ENCODE measurements around the gene GRHL1. TPM values are rescaled to one million over a fixed set of nuclear protein-coding genes. Genes with fewer than 3 reads are reported as not detected.

GRHL1 gene
- total and polyA plus RNA-seq, 2 experiments from 2014 or later: 0.32 to 0.45 TPM

DNA sequence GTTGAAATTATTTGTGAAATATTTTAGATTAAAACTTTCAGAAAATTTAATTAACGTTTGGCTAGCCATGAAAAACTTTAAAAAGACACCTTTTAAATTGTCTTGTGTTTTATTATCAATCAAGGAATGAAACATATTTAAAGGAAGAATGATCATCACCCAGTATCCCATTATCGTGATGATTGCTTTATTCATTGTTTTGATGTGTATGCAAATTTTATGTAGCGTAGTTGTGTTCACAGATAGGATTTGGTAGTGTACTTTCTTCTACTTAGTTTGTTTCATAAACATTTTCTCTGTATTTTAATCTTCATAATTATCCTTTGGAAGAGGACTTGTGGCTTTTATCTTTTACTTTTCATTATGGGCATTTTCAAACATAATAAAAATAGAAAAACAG, 7.8 kb downstream of the GRHL1 start:
- Histone ChIP-seq H3K27me3 (replicated peaks; ENCODE audit: insufficient read depth) (no peaks in the 10 kb centered on the region), H3K9me2 (ENCODE audit: insufficient read depth) (no peaks in the 10 kb centered on the region), H3K27ac (no peak overlapping the region), H3K4me3 (no peak overlapping the region), H3K36me3 (ENCODE audit: low read depth) (no peaks in the 10 kb centered on the region), H2AFZ (no peak overlapping the region), H3K9ac (no peak overlapping the region), H3F3A (ENCODE audit: insufficient read depth) (no peaks in the 10 kb centered on the region), H4K20me1 (ENCODE audit: insufficient read depth) (no peaks in the 10 kb centered on the region), H3K79me2 (ENCODE audit: insufficient read depth) (no peaks in the 10 kb centered on the region), H3K4me1 (ENCODE audit: insufficient read depth) (no peaks in the 10 kb centered on the region), H3K4me2 (ENCODE audit: unreplicated experiment) (no peak overlapping the region), H3K9me3 (ENCODE audit: low read depth) (no peaks in the 10 kb centered on the region)
- in situ Hi-C loops (cut with MboI): no loop called here
- TF ChIP-seq EZH2phosphoT487 (IDR thresholded peaks at IDR 0.05; ENCODE audit: insufficient read depth, low read depth): no peak
- no peak for TF ChIP-seq EZH2 (IDR thresholded peaks at IDR 0.05; ENCODE audit: insufficient read depth, poor library complexity, severe bottlenecking)
- no peak for DNase-seq
- WGBS, 2 experiments (ENCODE audit: low coverage in 1 of 2, low lambda C conversion rate in 2 of 2, missing lambda C conversion rate in 2 of 2): 74 to 79% methylated on average over 3 of the region's 3 CpGs

DNA sequence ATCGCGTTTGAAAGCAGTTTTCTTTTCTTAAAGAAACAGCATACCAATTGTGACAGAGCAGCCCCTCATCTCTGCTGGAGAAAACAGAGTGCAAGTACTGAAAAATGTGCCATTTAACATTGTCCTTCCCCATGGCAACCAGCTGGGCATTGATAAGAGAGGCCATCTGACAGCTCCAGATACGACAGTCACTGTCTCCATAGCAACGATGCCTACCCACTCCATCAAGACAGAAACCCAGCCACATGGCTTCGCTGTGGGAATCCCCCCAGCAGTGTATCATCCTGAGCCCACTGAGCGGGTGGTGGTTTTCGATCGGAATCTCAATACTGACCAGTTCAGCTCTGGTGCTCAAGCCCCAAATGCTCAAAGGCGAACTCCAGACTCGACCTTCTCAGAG, 9.5 kb downstream of the GRHL1 start:
- Histone ChIP-seq H4K20me1 (ENCODE audit: insufficient read depth) (no peaks in the 10 kb centered on the region), H3K4me1 (ENCODE audit: insufficient read depth) (no peaks in the 10 kb centered on the region), H3K9ac (no peak overlapping the region), H3F3A (ENCODE audit: insufficient read depth) (no peaks in the 10 kb centered on the region), H3K9me2 (ENCODE audit: insufficient read depth) (no peaks in the 10 kb centered on the region), H3K79me2 (ENCODE audit: insufficient read depth) (no peaks in the 10 kb centered on the region), H3K27ac (no peak overlapping the region), H3K27me3 (replicated peaks; ENCODE audit: insufficient read depth) (no peaks in the 10 kb centered on the region), H3K4me2 (ENCODE audit: unreplicated experiment) (no peak overlapping the region), H3K4me3 (no peak overlapping the region), H2AFZ (no peak overlapping the region), H3K9me3 (ENCODE audit: low read depth) (no peaks in the 10 kb centered on the region), H3K36me3 (ENCODE audit: low read depth) (no peaks in the 10 kb centered on the region)
- in situ Hi-C loops (cut with MboI): no loop called here
- no peak for DNase-seq
- 80 to 85% methylated on average over 10 of the region's 10 CpGs for WGBS, 2 experiments (ENCODE audit: low coverage in 1 of 2, low lambda C conversion rate in 2 of 2, missing lambda C conversion rate in 2 of 2)
- TF ChIP-seq EZH2 (IDR thresholded peaks at IDR 0.05; ENCODE audit: insufficient read depth, poor library complexity, severe bottlenecking): no peak
- TF ChIP-seq EZH2phosphoT487 (IDR thresholded peaks at IDR 0.05; ENCODE audit: insufficient read depth, low read depth): no peak

DNA sequence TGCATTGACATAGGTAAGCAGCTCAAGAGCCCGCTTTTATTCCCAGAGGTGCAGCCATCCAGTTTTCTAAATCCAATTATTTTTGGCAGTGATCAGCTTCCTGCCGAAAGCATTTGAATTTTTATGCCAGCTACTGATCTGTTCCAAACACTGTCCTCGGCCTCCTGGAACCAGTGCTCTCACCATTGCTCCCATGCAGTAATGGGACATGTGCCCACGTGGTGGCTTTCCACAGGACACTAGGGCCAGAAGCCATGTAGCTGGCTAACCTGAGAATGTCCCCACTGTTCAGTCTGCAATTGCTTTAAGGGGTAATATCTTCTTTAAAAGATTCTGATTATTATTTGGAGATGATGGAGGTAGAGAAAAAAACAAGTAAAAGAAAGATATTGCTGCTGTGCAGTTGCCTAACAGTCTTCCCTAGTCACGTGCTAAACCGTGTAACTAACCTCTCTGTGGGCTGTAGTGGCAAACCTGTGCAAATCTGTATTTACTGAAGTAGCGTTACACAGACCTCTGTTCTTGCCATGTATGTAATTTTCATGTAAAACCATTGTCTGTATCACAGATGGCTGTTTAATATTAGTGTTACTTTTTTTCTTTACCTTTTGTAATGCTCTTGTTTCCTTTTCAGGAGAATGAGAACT, 13.0 kb downstream of the GRHL1 start:
- Histone ChIP-seq H3K4me3 (no peak overlapping the region), H3K9me3 (ENCODE audit: low read depth) (no peaks in the 10 kb centered on the region), H3K4me2 (ENCODE audit: unreplicated experiment) (no peak overlapping the region), H3K4me1 (ENCODE audit: insufficient read depth) (peaks cover 4% of the 10 kb centered on the region; the same call in 1 of the 2 replicates), H3K9me2 (ENCODE audit: insufficient read depth) (no peaks in the 10 kb centered on the region), H3K27ac (no peak overlapping the region), H3K36me3 (ENCODE audit: low read depth) (no peaks in the 10 kb centered on the region), H3F3A (ENCODE audit: insufficient read depth) (no peaks in the 10 kb centered on the region), H2AFZ (no peak overlapping the region), H3K9ac (no peak overlapping the region), H3K79me2 (ENCODE audit: insufficient read depth) (no peaks in the 10 kb centered on the region), H3K27me3 (replicated peaks; ENCODE audit: insufficient read depth) (no peaks in the 10 kb centered on the region), H4K20me1 (ENCODE audit: insufficient read depth) (no peaks in the 10 kb centered on the region)
- no peak for DNase-seq
- 80 to 81% methylated on average over 7 of the region's 7 CpGs for WGBS, 2 experiments (ENCODE audit: low coverage in 1 of 2, low lambda C conversion rate in 2 of 2, missing lambda C conversion rate in 2 of 2)
- in situ Hi-C loops (cut with MboI): no loop called here
- no peak for TF ChIP-seq EZH2phosphoT487 (IDR thresholded peaks at IDR 0.05; ENCODE audit: insufficient read depth, low read depth)
- no peak for TF ChIP-seq EZH2 (IDR thresholded peaks at IDR 0.05; ENCODE audit: insufficient read depth, poor library complexity, severe bottlenecking)

- DNase-seq: no peak
- no peaks in the 10 kb centered on the region for H3K9me2 ChIP-seq (ENCODE audit: insufficient read depth)
- H3K4me2 ChIP-seq (ENCODE audit: unreplicated experiment): no peak overlapping the region
- no peaks in the 10 kb centered on the region for H3F3A ChIP-seq (ENCODE audit: insufficient read depth)
- H3K27me3 ChIP-seq (replicated peaks; ENCODE audit: insufficient read depth): no peaks in the 10 kb centered on the region
- no peaks in the 10 kb centered on the region for H3K36me3 ChIP-seq (ENCODE audit: low read depth)
- TF ChIP-seq EZH2 (IDR thresholded peaks at IDR 0.05; ENCODE audit: insufficient read depth, poor library complexity, severe bottlenecking) (no peak), EZH2phosphoT487 (IDR thresholded peaks at IDR 0.05; ENCODE audit: insufficient read depth, low read depth) (no peak)
- no peak overlapping the region for H2AFZ ChIP-seq
- in situ Hi-C loops (cut with MboI): no loop called here
- H3K27ac ChIP-seq: no peak overlapping the region
- 87 to 88% methylated on average over 8 of the region's 8 CpGs for WGBS, 2 experiments (ENCODE audit: low coverage in 1 of 2, low lambda C conversion rate in 2 of 2, missing lambda C conversion rate in 2 of 2)
- H3K79me2 ChIP-seq (ENCODE audit: insufficient read depth): no peaks in the 10 kb centered on the region
- peaks cover 6% of the 10 kb centered on the region for H3K4me1 ChIP-seq (ENCODE audit: insufficient read depth)
- no peaks in the 10 kb centered on the region for H4K20me1 ChIP-seq (ENCODE audit: insufficient read depth)
- H3K9ac ChIP-seq: no peak overlapping the region
- no peak overlapping the region for H3K4me3 ChIP-seq
- H3K9me3 ChIP-seq (ENCODE audit: low read depth): no peaks in the 10 kb centered on the region
These were observed 13.8 kb downstream of the GRHL1 start for GRCh38 chr2:9965119-9965822.

Data from GM23248 (cell line).